PC-3 (cell line): Measurements from ENCODE around the gene CEP97.

ENCODE experiments used
- CTCF ChIP-seq: fragments of 300-600 bp; sonication (generic); conservative IDR thresholded peaks from 2 replicates; pipeline ENCODE4 v1.5.1; 2017; ENCODE audit warnings: antibody characterized with exemption, low read depth, mild to moderate bottlenecking, low read length
- EZH2 ChIP-seq: fragments of 300-600 bp; sonication (generic); IDR thresholded peaks from one replicate; pipeline ENCODE4 v1.6.1; 2017; ENCODE audit warnings: antibody characterized with exemption, mild to moderate bottlenecking, low read length; ENCODE audit not compliant: unreplicated experiment

GRCh38 chr3:101802179-101802578, 77.8 kb downstream of the CEP97 start:
- no peak for TF ChIP-seq CTCF
- TF ChIP-seq EZH2: no peak
